OCI-M2 (cell line): ENCODE results near the gene MOBP.

Experiments
- DNase-seq: peaks from one replicate; lab custom pipeline; 2025; ENCODE audit not compliant: unreplicated experiment; lab: John Stamatoyannopoulos, UW

MOBP gene

DNA sequence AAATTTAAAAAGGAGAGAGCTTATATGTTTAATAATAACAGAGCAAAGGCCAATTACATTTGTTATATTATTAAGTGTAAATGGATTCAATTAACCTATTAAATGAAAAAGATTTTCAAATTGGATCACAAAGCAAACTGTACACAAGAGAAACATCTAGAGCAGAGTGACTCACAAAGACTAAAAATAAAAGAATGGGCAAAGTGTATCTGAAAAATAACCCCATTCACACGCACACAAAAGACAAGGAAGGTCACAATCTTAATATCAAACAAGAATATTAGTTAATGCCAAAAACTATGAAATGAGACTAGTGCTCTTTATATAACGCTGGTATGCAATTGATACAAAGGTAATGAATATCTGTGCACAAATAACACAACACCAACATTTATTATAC is 65.7 kb downstream of the MOBP start:
- DNase-seq: no peak

DNA sequence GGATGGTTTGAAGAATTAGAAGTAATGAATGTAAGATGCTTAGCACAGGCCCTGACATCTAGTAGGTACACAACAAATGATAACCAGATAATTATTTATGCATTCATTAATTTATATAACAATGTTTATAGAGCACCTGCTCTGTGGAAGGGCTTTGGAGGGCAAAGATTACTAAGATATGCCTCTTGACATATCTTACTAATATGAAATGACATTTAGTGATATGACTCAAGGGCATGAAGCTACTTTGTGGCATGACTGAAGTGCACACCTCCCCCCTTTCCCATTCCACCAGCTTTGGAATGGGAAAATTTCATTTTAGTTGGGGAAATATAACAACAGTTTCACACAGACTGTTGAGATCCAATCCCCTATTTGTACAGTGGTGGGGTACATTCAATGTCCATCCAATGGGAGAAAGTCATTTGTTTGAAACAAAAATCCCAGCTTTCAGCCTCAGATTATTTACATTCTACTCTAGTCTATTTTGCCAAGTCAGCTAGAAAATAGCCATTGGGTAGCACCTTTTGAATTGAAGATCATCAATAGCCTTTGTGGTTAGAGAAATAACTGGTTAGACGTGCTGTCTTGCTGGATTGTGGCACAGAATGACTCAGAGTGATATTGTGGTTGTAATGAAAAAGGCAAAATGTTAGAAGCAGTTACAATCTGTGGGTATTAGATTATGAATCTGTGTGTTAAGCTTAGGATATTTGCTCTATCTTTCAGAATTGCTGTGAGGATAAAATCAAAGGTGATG is 72.9 kb downstream of the MOBP start:
- DNase-seq: no peak

DNA sequence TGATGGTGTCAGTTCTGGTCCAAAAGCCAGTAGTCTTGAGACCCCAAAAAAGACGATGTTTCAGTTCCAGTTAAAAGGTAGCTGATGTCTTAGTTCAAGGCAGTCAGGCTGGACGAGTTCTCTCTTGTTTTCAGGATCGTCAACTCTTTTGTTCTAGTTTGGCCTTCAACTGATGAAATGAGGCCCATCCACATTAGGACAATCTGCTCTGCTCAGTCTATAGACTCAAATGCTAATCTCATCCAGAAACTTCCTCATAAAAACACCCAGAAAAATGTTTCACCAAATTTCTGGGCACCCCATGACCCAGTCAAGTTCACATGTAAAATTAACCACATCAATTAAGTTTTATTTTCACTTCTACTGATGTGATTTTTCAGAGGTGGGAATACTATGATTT is 74.0 kb downstream of the MOBP start:
- no peak for DNase-seq

DNA sequence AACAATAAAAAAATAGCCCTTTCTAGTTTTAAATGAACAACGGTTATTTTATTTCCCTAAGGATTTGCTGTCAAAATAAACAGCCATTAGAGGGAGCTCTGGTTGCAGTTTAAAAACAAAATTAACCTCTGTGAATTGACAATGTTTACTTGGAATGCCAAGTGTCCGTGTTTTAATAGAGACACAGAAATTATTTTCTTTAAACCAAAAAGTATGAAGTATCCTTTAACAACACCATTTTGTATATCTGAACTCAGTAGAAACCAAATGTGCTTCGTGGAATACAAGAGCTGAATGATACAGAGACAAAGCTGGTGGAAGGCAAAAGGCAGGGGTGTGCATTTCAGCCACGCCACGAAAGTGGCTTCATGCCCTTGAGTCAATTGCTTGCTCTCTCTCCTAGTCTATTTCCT is 74.4 kb downstream of the MOBP start:
- DNase-seq: no peak

DNA sequence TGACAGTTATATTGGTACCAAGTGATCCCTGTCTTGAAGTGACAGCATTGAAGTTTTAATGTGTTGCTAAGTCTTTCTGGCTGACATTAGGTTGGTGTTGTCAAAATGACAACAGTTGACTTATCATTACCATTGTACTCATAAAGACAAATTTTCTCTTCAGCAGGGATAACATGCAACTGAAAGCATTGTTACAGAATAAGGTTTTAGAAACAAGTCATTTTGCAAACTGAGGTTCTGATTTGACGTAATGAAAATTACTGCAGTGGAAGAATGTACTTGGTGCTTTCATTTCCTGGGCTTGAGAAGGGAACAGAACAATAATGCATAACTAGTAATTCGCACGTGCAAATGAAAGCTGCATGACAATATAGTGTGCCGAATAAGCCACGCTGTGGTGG is 75.1 kb downstream of the MOBP start:
- DNase-seq: no peak

DNA sequence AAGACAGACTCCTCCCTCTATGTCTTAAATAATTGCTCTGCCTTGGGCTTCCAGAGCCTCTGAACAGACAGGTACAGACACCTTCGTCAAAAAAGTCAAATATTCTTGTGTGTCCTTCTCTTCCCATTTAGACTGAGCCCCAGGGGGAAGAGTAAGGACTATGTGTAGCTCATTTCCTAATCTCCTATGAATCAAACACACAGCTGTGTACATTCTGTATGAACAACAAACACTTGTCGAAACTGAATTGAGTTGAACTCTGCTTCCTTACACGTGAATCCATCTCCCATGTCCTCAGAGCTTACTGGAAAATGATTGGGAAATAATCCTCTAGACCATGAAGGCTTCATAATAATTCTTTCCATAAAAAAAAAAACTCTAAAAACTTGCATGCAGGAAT is 80.8 kb downstream of the MOBP start:
- DNase-seq: no peak

DNA sequence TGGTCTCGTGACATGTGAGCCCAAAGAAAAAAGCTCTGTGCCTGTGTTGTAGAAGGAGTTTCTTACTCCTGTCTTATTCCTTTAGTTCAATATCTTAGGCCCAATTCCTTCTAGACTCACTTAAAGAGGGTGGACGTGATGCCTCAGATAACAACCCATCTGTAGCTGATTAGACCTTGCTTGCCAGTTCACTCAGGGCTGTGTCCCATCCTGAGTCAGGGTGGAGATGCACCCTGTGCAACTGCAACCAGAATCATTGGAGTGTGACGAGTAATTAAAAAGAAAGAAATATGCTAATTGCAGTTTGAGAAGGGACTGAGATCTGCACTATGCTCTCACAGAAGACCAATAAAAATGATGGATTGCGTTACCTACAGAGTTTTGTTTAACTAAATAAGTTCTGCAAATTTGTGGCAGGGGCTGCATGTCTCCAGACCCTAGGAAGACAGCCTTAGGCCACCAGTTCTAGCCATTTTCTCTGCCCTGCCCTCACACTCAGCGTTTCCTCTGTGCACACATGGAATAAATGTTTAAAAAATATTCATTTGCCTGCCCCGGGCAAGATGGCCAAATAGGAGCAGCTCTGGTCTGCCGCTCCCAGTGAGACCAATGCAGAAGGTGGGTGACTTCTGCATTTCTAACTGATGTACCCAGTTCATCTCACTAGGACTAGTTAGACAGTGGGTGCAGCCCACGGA is 83.0 kb downstream of the MOBP start:
- DNase-seq: no peak
